ENCODE data around the gene SPATA6. TPM values are rescaled to one million over a fixed set of nuclear protein-coding genes. Genes with fewer than 3 reads are reported as not detected.
"Not testable (repeated sequence)": the region's sequence is repeated elsewhere in the genome, so short reads cannot be mapped to it uniquely, and the experiment has no call there.

SPATA6 gene
- polyA plus RNA-seq, 2 of the 4 experiments (the other 2 are of a cell fraction): 2.3 to 3.5 TPM

- ATAC-seq; H3K4me1 ChIP-seq; H3K4me3 ChIP-seq; DNase-seq (ENCODE audit: low read depth in 1 of 2, low spot score in 1 of 2); H3K4me2 ChIP-seq; POLR2A ChIA-PET; FAIRE-seq; H3K9me3 ChIP-seq; H3K27ac ChIP-seq: not testable (repeated sequence)
- CTCF ChIA-PET: interaction anchor here (0.8 to 1.3 kb wide), 3 partner anchors 12 to 332 kb away, joined by 3 to 4 read pairs (median 3); no protein-coding TSS in a partner anchor
- 15% methylated on average over 4 of the region's 10 CpGs for WGBS (ENCODE audit: missing lambda C conversion rate)
Measured at GRCh38 chr1:48284696-48285420, 187.1 kb downstream of the SPATA6 start.

DNA sequence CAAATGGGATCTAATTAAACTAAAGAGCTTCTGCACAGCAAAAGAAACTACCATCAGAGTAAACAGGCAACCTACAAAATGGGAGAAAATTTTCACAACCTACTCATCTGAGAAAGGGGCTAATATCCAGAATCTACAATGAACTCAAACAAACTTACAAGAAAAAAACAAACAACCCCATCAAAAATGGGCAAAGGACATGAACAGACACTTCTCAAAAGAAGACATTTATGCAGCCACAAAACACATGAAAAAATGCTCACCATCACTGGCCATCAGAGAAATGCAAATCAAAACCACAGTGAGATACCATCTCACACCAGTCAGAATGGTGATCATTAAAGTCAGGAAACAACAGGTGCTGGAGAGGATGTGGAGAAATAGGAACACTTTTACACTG lies 189.7 kb downstream of the SPATA6 start:
- FAIRE-seq; H3K4me2 ChIP-seq; DNase-seq (ENCODE audit: low read depth in 1 of 2, low spot score in 1 of 2); POLR2A ChIA-PET; H3K9me3 ChIP-seq; H3K4me1 ChIP-seq; ATAC-seq; CTCF ChIA-PET; H3K27ac ChIP-seq; H3K4me3 ChIP-seq: not testable (repeated sequence)

DNA sequence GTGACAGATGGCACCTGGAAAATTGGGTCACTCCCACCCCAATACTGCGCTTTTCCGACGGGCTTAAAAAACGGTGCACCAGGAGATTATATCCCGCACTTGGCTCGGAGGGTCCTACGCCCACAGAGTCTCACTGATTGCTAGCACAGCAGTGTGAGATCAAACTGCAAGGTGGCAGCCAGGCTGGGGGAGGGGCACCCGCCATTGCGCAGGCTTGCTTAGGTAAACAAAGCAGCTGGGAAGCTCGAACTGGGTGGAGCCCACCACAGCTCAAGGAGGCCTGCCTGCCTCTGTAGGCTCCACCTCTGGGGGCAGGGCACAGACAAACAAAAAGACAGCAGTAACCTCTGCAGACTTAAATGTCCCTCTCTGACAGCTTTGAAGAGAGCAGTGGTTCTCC lies 194.6 kb downstream of the SPATA6 start:
- H3K9me3 ChIP-seq; H3K4me3 ChIP-seq; ATAC-seq; CTCF ChIA-PET; POLR2A ChIA-PET; DNase-seq (ENCODE audit: low read depth in 1 of 2, low spot score in 1 of 2); H3K4me1 ChIP-seq; FAIRE-seq; H3K27ac ChIP-seq; H3K4me2 ChIP-seq: not testable (repeated sequence)
- WGBS (ENCODE audit: missing lambda C conversion rate): 13% methylated on average over 3 of the region's 10 CpGs

DNA sequence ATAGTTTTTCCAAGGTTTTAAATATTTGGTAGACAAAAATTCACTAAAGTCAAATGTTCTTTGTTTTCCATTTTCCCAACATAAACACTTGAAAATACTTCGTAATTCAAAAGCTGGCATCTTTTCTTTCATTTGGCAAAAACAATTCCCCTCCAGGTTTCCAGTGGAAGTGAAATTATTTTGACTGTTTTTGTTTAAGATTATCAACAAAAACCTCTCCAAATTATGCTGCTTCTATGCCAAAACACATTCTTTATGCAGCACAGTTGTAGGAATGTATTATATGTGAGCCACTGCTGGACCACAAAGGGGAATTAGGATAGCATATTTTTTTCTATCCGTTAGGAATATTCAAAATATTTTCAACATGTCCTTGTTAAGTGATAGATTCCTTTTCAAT lies 205.4 kb downstream of the SPATA6 start:
- H3K4me2 ChIP-seq: no peak overlapping the region
- no peak for DNase-seq (ENCODE audit: low read depth in 1 of 2, low spot score in 1 of 2)
- H3K4me3 ChIP-seq: no peak overlapping the region
- H3K9me3 ChIP-seq: no peaks in the 10 kb centered on the region
- ChIA-PET CTCF (no interaction called here), POLR2A (no interaction called here)
- H3K27ac ChIP-seq: no peak overlapping the region
- H3K4me1 ChIP-seq: no peaks in the 10 kb centered on the region
- no peak for FAIRE-seq
- WGBS (ENCODE audit: missing lambda C conversion rate): 25% methylated on average over 2 of the region's 2 CpGs
- no peak for ATAC-seq
- TF ChIP-seq TFCP2L1 (CRISPR knock-in tag; IDR thresholded peaks at IDR 0.05) (no peak), ZSCAN20 (CRISPR knock-in tag; IDR thresholded peaks at IDR 0.05) (no peak), MYC (IDR thresholded peaks at IDR 0.05; ENCODE audit: borderline replicate concordance, low read length) (no peak), RFX5 (IDR thresholded peaks at IDR 0.05) (no peak), HEYL (CRISPR knock-in tag; IDR thresholded peaks at IDR 0.05) (no peak), FOSB (CRISPR knock-in tag; IDR thresholded peaks at IDR 0.05) (no peak), RARB (CRISPR knock-in tag; IDR thresholded peaks at IDR 0.05) (no peak)
- TF ChIP-seq, protein P1, sequence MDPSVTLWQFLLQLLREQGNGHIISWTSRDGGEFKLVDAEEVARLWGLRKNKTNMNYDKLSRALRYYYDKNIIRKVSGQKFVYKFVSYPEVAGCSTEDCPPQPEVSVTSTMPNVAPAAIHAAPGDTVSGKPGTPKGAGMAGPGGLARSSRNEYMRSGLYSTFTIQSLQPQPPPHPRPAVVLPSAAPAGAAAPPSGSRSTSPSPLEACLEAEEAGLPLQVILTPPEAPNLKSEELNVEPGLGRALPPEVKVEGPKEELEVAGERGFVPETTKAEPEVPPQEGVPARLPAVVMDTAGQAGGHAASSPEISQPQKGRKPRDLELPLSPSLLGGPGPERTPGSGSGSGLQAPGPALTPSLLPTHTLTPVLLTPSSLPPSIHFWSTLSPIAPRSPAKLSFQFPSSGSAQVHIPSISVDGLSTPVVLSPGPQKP (IDR thresholded peaks at IDR 0.05; ENCODE audit: low read depth, low read length): no peak
- TF ChIP-seq, protein P2, sequence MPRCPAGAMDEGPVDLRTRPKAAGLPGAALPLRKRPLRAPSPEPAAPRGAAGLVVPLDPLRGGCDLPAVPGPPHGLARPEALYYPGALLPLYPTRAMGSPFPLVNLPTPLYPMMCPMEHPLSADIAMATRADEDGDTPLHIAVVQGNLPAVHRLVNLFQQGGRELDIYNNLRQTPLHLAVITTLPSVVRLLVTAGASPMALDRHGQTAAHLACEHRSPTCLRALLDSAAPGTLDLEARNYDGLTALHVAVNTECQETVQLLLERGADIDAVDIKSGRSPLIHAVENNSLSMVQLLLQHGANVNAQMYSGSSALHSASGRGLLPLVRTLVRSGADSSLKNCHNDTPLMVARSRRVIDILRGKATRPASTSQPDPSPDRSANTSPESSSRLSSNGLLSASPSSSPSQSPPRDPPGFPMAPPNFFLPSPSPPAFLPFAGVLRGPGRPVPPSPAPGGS (IDR thresholded peaks at IDR 0.05): no peak

DNA sequence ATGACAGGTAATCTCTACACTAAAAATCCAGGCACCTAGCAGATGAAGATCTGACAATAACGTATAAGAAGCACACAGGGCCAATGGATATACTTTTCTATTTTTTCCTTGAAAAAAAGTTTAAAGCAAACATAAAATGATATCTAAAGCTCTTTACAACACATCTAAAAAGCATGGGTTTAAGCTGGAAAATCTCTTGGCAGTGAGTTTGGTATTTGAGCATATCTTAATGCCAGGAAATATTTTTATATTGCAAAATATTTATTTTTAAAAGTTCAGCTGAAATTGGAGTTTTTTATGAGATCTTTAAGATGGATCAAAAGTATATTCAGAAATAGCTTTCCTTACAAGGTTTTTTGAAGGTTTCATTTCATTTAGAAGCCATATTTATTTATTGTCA lies 209.0 kb downstream of the SPATA6 start:
- CTCF ChIA-PET: interaction anchor here (0.6 kb wide), 1 partner anchor 137 kb away, joined by 4 read pairs; no protein-coding TSS in a partner anchor
- POLR2A ChIA-PET: no interaction called here
- Histone ChIP-seq H3K4me1 (no peaks in the 10 kb centered on the region), H3K27ac (no peak overlapping the region), H3K4me3 (no peak overlapping the region), H3K4me2 (no peak overlapping the region), H3K9me3 (no peaks in the 10 kb centered on the region)
- no peak for FAIRE-seq
- no peak for DNase-seq (ENCODE audit: low read depth in 1 of 2, low spot score in 1 of 2)
- ATAC-seq: no peak
- WGBS (ENCODE audit: missing lambda C conversion rate): 9% methylated on average over 1 of the region's 1 CpG
- TF ChIP-seq KDM1A (IDR thresholded peaks at IDR 0.05; ENCODE audit: low read depth) (no peak), POLR2A (IDR thresholded peaks at IDR 0.05; ENCODE audit: low read length) (no peak), FOXS1 (CRISPR knock-in tag; IDR thresholded peaks at IDR 0.05) (no peak), ESRRA (IDR thresholded peaks at IDR 0.05; ENCODE audit: borderline replicate concordance, low read length) (no peak), ZC3H11A (IDR thresholded peaks at IDR 0.05) (no peak), SREBF2 (IDR thresholded peaks at IDR 0.05) (no peak), EHMT2 (IDR thresholded peaks at IDR 0.05; ENCODE audit: low read depth) (no peak), RARB (CRISPR knock-in tag; IDR thresholded peaks at IDR 0.05) (no peak), RFX5 (IDR thresholded peaks at IDR 0.05) (no peak), HMGXB4 (CRISPR knock-in tag; IDR thresholded peaks at IDR 0.05; ENCODE audit: borderline replicate concordance) (no peak), HOXB5 (CRISPR knock-in tag; IDR thresholded peaks at IDR 0.05) (no peak), HDAC2 (IDR thresholded peaks at IDR 0.05) (no peak)
- TF ChIP-seq, protein P3, sequence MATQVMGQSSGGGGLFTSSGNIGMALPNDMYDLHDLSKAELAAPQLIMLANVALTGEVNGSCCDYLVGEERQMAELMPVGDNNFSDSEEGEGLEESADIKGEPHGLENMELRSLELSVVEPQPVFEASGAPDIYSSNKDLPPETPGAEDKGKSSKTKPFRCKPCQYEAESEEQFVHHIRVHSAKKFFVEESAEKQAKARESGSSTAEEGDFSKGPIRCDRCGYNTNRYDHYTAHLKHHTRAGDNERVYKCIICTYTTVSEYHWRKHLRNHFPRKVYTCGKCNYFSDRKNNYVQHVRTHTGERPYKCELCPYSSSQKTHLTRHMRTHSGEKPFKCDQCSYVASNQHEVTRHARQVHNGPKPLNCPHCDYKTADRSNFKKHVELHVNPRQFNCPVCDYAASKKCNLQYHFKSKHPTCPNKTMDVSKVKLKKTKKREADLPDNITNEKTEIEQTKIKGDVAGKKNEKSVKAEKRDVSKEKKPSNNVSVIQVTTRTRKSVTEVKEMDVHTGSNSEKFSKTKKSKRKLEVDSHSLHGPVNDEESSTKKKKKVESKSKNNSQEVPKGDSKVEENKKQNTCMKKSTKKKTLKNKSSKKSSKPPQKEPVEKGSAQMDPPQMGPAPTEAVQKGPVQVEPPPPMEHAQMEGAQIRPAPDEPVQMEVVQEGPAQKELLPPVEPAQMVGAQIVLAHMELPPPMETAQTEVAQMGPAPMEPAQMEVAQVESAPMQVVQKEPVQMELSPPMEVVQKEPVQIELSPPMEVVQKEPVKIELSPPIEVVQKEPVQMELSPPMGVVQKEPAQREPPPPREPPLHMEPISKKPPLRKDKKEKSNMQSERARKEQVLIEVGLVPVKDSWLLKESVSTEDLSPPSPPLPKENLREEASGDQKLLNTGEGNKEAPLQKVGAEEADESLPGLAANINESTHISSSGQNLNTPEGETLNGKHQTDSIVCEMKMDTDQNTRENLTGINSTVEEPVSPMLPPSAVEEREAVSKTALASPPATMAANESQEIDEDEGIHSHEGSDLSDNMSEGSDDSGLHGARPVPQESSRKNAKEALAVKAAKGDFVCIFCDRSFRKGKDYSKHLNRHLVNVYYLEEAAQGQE (IDR thresholded peaks at IDR 0.05): no peak

Measured in A549 (cell line).